Sigmoid colon (tissue), 4 donors: ENCODE measurements around the gene MAOA.

Experiments
- CTCF ChIP-seq, 4 experiments: fragments of 450-650 bp in 3 of 4; fragments of 200-600 bp in 1 of 4; IDR thresholded peaks; one replicate each; pipeline ENCODE4 v1.5.1; 2016 to 2019; ENCODE audit warnings: antibody characterized with exemption in 4 of 4, mild to moderate bottlenecking in 3 of 4, moderate library complexity in 2 of 4
- EP300 ChIP-seq, 4 donors: sonication (generic); formaldehyde crosslinking; IDR thresholded peaks; one replicate each; pipeline ENCODE4 v1.6.1; 2017; ENCODE audit warnings: antibody characterized with exemption in 4 of 4

GRCh38 chrX:43728966-43729365 lies 72.9 kb downstream of the MAOA start:
- TF ChIP-seq CTCF (IDR thresholded peaks at IDR 0.05) (no peak), EP300 (IDR thresholded peaks at IDR 0.05) (no peak)
